HG02943 (cell line): Measurements from ENCODE around the gene SLC26A1.
"Not testable (repeated sequence)": the region's sequence is repeated elsewhere in the genome, so short reads cannot be mapped to it uniquely, and the experiment has no call there.

ENCODE experiments used
- ATAC-seq: cut with Tn5 transposase; IDR thresholded peaks from one replicate; pipeline ENCODE4 v1.9.1; 2021; ENCODE audit warnings: mild to moderate bottlenecking, low read depth, moderate library complexity; ENCODE audit not compliant: unreplicated experiment

SLC26A1 gene

DNA sequence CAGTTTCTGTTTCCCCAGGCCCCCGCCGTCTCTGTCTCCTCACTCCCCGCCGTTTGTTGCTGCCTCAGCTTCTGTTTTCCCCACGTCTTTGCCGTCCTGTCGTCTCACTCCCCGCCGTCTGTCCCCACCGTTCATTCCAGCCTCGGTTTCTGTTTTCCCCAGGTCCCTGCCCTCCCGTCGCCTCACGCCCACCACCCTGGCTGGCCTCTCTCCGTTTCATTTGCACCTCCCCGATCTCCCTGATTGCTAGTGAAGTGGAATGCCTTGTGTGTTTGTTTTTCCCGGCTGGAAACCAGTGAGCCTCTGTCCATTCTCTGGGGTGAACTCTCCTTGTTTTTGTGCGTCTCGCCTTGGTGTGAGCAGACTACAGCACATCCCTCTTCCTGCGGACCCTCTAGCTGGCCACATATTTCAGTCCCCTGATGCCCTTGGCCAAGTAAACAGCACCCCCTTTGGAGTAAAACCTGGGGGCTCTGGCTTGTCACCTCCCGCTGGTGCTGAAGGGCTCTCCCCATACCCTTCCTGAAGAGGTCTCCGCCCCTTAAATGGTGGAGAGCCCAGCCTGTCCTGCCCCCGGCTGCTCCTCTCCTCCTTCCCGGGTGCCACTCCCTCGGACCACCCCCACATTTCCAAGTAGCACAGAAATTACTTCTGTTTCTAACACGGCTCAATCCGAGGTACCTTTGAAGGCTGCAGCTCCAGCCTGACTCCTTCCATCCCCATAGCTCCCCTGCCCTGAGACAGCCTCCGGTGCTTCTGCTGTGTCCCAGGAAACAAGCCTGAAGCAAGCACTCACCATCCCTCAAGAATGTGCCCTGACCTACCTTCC lies 47.7 kb downstream of the SLC26A1 start:
- ATAC-seq, result no peak

- ATAC-seq, result not testable (repeated sequence)
Measured at GRCh38 chr4:939508-939907, 53.7 kb downstream of the SLC26A1 start.
